Ramos (cell line): ENCODE measurements around the gene NPPB.
"Not testable (repeated sequence)": the region's sequence is repeated elsewhere in the genome, so short reads cannot be mapped to it uniquely, and the experiment has no call there.

Source experiments
- in situ Hi-C: fragments of 300-500 bp; cut with MboI; formaldehyde crosslinking; loops from one replicate; pipeline ENCODE4 v1.14.3; 2022; ENCODE audit warnings: low sequenced_read_pairs; ENCODE audit not compliant: unreplicated experiment

NPPB gene

DNA sequence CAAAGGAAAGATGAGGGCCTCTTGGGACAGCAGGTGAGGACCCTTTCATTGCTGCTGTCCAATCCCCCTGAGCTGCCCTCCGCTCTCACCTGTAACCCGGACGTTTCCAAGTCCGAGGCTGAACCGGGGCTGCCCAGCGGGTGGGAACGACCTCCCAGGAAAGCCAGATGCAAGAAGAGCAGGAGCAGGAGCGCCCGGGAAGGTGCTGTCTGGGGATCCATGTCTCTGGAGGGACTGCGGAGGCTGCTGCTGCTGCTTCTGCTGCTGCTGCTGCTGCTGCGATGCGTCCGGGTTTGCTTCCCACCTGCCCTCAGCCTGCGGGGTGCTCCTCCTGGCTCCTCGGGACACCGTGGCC, at the start of gene NPPB:
Gene NPPB (minus strand): TSS at position 333 of the 355 bp plus-strand sequence. CDS start 112 bp downstream, at position 221.
- in situ Hi-C loops, result no loop called here

- in situ Hi-C loops, result no loop called here
Measured at GRCh38 chr1:11908095-11908675, 49.4 kb upstream of the NPPB start.

- in situ Hi-C loops, result no loop called here
Measured at GRCh38 chr1:11907275-11908094, 48.7 kb upstream of the NPPB start.

- in situ Hi-C loops, result no loop called here
Measured at GRCh38 chr1:11906870-11907269, 48.1 kb upstream of the NPPB start.

GRCh38 chr1:11904978-11905377, 46.2 kb upstream of the NPPB start:
- in situ Hi-C loops, result no loop called here

GRCh38 chr1:11904156-11904555, 45.4 kb upstream of the NPPB start:
- in situ Hi-C loops, result not testable (repeated sequence)

GRCh38 chr1:11903210-11903609, 44.5 kb upstream of the NPPB start:
- in situ Hi-C loops, result no loop called here

- in situ Hi-C loops, result not testable (repeated sequence)
Measured at GRCh38 chr1:11901446-11901845, 42.7 kb upstream of the NPPB start.

GRCh38 chr1:11898831-11899467, 40.2 kb upstream of the NPPB start:
- in situ Hi-C loops, result no loop called here

- in situ Hi-C loops, result no loop called here
Measured at GRCh38 chr1:11898086-11898785, 39.5 kb upstream of the NPPB start.

DNA sequence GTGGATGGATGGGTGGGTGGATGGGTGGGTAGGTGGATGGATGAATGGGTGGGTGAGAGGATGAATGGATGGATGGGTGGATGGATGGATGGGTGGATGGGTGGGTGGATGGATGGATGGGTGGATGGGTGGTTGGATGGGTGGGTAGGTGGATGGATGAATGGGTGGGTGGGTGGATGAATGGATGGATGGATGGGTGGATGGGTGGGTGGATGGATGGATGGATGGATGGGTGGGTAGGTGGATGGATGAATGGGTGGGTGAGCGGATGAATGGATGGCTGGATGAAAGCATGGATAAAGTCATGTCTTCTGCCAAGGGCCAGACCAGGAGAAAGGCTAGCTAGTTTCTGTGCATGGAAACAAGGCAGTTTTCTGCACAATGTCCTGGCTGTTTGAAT, 35.8 kb upstream of the NPPB start:
- in situ Hi-C loops, result not testable (repeated sequence)

GRCh38 chr1:11893907-11894251, 35.1 kb upstream of the NPPB start:
- in situ Hi-C loops, result no loop called here

DNA sequence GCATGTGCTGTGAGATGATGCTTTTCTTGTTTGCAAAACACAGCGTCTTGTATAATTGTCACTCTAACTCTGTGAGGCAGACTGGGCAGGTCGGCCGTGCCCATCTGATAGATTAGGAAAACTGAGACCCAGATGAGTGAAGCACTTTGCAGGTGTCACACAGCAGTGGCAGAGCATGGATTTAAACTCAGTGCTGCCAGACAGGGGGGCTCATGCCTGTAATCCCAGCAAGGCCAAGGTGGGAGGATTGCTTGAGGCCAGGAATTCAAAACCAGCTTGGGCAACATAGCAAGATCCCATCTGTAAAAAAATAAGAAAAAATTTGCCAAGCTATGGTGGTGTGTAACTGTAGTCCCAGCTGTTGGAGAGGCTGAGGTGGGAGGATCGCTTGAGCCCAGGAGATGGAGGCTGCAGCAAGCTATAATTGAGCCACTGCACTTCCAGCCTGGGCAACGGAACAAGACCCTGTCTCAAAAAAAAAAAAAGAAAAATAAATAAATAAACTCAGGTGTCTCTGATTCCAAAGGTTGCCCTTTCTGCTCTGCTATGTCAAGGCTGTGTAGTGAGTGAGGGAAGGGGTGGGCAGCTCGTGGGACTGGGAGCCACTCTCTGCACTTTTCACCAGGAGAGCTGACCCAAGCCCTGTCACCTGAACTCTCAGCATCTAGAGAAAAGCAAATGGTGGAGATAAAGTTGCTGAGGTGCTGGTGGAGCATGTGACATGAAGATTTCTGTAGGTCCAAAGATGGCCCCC, 32.9 kb upstream of the NPPB start:
- in situ Hi-C loops, result no loop called here

DNA sequence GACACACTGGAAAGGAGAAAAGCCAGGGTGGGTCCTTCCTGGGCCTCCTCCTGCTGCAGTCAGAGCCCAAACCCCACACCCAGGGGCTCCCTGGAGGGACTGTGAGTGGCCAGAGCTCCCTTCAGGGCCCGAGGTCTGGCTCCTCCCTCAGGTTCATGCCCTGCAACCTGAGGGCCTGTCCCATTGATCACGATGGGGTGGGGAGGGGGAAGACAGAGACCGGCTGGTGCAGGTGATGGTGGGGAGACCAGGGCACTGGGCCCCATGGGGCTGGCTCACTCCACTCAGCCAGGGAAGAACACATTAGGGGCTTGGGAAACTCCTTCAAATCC, 30.1 kb upstream of the NPPB start:
- in situ Hi-C loops, result loop anchor here (5.0 kb wide), 1 partner anchor 47 kb away; no protein-coding TSS in a partner anchor

DNA sequence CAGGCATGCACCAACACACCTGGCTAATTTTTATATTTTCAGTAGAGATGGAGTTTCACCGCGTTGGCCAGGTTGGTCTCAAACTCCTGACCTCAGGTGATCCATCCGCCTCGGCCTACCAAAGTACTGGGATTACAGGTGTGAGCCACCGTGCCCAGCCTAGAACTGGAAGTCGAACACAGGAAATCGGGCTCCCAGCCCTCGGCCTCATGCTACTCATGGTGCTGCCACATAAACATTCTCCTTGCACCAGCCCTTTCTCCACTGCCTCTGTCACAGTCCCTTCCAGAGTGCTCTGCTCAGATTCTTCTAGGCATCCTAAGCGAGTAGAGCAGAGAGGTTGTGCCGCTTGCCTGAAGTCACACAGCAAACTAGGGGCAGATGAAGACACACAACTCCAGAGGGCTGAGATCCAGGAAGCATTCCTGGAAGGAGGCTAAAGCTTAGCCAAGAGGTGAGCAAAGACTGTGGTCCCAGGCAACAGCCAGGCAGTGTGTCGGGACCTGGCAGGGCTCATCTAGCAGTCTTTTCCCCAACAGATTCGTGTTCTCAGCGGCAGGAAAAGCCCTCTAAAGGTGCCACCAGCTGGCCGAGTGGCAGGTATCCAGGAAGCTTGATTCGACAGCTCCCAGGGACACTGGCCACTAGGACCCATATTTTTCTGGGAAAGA, 29.6 kb upstream of the NPPB start:
- in situ Hi-C loops, result loop anchor here (5.0 kb wide), 1 partner anchor 46 kb away; no protein-coding TSS in a partner anchor

- in situ Hi-C loops, result loop anchor here (5.0 kb wide), 1 partner anchor 45 kb away; no protein-coding TSS in a partner anchor
Measured at GRCh38 chr1:11887666-11888007, 28.9 kb upstream of the NPPB start.

DNA sequence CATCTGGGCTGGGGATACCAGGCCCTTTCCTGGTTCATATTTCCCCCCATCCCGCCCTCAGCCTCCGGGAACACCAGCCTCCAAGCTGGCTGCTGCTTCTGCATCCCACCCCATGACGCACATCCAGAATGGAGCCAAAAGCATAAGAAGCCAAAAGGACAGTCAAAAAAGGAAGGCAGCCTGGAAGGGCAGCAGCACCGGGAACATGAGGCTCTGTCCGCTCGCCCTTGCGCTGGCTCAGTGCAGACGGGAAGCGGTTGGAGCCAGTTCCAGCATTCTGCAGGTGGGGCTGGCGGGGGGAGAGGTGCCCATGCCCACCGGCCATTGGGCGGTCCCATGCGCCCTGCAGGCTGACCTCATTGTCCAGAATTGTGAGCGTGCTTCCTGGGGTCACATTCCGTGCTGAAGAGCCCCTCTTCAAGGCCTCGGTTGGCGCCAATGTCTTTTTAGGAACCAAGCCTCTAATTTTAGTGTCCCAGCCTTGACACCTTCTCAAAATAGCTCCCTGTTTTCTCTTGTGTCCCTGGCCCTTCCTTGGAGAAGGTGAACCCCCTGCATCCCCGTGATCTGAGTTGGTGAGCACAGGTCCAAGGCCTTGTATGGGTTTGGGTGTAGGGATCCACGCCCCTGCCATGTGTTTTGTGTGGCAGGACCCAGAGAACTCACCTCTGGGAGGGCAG, 28.4 kb upstream of the NPPB start:
- in situ Hi-C loops, result loop anchor here (5.0 kb wide), 1 partner anchor 45 kb away; no protein-coding TSS in a partner anchor

- in situ Hi-C loops, result loop anchor here (5.0 kb wide), 1 partner anchor 44 kb away; no protein-coding TSS in a partner anchor
Measured at GRCh38 chr1:11885916-11886315, 27.2 kb upstream of the NPPB start.
